HG03354 (cell line): ENCODE measurements around the gene FNBP1.
"Not testable (repeated sequence)": the region's sequence is repeated elsewhere in the genome, so short reads cannot be mapped to it uniquely, and the experiment has no call there.

Source experiments
- ATAC-seq: cut with Tn5 transposase; IDR thresholded peaks from one replicate; pipeline ENCODE4 v1.9.1; 2021; ENCODE audit warnings: mild to moderate bottlenecking; ENCODE audit not compliant: unreplicated experiment, poor library complexity, severe bottlenecking

The FNBP1 gene

DNA sequence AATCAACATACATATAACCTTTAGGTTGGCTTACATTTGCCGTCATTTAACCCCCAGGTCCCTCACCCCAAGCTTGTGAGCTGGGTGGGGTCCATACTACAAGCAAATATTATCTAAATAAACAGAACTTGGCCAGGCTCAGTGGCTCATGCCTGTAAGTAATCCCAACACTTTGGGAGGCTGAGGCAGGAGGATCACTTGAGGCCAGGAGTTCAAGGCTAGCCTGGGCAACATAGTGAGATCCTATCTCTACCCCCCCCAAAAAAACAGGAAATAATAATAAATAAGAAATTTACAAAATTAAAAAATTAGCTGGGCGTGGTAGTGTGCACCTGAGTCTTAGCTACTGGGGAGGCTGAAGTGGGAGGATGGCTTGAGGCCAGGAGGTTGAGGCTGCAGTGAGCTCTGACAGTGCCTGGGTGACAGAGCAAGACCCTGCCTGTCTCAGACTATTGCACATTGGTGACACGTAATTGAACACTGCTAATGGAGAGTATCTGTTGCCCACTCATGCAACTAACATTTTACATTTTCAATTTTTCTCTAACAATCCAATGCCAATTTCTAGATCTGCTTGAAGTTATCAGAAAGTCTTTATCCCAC lies 18.9 kb downstream of the FNBP1 start:
- ATAC-seq, result no peak

DNA sequence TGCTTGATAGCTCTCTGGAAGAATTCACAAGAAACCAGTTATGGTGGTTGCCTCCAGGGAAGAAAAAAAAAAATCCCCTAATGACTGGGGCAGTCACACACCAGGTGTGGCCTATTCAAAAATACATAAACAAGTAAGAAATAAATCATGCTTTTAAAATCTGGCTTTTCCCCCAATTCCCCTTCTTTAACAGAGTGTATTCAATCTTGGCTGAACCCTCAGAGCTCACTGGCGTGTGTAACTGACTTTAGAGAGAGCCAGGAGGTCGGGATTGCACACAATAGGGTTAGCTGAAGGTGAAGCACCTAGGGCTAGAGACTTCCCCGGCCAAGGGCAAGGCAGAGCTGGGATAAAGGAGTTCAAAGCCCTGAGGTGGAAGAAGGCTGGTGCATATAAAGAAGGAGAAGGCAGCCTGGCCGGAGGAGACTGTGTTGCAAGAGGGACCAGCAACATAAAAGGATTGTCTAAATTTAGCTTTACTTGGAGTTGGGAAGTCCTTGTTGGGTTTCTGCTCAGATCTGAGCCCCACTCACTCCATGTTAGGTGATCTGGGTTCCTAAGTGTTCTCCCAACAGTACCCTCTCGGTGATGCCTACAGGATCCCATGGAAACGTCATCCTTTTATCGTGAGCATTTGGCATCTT lies 19.7 kb downstream of the FNBP1 start:
- ATAC-seq, result peak; percentile 51

DNA sequence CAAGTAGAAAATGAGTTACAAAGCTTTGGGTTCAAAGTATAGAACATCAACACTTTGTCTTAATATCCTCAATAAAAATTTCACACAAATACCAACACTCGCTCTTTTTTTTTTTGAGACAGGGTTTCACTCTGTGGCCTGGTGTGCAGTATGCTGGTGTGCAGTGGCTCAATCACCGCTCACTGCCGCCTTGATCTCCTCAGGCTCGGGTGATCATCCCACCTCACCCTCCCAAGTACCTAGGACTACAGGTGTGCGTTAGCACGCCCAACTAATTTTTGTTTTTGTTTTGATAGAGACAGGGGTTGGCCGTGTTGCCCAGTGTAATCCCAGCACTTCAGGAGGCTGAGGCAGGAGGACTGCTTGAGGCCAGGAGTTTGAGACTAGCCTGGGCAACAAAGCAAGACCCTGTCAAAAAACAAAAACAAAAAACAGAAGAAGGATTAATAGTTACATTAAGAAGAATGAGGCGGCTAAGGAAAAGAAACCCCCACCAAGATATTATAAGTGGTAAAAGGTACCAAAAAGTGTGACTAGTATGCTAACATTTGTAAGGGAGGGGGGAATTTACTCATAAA lies 20.3 kb downstream of the FNBP1 start:
- no peak for ATAC-seq

DNA sequence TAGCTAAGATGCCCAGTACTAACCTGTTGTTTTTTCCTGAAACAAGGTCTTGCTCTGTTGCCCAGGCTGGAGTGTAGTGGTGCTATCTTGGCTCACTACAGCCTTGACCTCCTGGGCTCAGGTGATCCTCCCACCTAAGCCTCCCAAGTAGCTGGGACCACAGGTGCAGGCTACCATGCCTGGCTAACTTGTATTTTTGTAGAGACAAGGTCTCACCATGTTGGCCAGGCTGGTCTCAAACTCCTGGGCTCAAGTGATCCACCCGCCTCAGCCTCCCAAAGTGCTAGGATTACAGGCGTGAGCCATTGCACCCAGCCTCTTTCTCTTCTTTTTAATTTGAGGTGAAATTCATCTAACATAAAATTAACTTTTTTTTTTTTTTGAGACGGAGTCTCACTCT lies 21.1 kb downstream of the FNBP1 start:
- ATAC-seq, result not testable (repeated sequence)

DNA sequence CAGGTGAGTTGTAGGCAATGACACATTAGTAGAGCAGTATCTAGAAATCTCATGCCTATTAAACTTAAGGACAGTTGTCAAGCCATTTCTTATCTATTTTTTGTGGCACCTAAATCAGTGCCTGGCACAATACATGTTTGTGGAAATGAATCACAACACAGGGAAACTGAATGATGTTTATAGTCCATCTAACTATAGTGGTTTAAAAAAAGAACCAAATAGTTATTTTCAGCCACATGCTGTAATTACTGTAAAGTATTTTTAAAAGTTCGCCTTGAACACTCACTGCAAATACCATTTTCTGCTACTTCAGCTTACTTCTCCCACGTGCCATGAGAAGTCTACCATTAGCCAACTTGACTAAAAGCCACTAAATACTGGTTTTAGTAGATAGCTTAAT lies 21.9 kb downstream of the FNBP1 start:
- no peak for ATAC-seq

DNA sequence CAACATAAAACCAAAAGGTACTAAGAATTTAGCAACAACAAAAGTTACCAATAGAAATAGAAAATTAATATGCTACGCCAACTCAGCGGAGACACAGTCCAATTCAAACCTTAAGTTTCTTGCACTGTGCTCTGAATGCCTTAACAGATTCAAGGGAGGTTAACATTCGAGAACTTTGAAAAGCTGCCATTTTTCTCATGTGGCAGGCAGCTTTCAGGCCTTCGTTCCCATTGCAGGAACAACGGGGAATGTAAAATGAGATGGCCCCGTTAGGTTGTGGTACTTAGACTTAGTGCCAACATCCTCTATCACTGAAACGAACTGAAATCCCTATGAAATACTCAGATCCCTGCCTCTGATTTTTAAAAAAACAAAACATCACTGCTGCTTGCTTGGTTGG lies 22.4 kb downstream of the FNBP1 start:
- no peak for ATAC-seq

DNA sequence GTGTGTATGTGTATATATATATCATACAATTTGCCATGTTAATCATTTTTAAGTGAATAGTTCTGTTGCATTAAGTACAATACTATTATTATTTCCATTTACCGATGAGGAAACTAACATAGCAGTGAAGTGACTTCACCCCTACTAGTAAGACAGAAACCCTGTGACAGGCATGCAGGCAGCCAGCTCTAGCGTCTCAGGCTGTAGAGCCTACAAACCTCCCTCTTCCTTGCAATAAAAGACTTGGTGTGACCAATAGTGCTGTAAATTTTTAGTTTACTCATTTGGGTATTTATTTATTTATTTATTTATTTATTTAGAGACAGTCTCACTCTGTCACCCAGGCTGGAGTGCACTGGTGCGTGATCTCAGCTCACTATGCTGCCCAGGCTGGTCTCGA lies 24.7 kb downstream of the FNBP1 start:
- ATAC-seq, result no peak

DNA sequence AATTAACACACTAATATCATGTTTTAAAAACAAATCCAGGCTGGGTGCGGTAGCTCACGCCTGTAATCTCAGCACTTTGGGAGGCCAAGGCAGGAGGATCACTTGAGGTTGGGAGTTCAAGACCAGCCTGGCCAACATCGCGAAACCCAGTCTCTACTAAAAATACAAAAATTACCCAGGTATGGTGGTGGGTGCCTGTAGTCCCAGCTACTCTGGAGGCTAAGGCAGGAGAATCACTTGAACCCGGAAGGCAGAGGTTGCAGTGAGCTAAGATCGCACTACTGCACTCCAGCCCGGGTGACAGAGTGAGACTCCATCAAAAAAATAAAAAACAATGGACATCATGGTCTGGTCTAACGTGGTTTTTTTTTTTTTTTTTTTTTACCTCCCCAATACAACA lies 25.5 kb downstream of the FNBP1 start:
- ATAC-seq, result not testable (repeated sequence)

DNA sequence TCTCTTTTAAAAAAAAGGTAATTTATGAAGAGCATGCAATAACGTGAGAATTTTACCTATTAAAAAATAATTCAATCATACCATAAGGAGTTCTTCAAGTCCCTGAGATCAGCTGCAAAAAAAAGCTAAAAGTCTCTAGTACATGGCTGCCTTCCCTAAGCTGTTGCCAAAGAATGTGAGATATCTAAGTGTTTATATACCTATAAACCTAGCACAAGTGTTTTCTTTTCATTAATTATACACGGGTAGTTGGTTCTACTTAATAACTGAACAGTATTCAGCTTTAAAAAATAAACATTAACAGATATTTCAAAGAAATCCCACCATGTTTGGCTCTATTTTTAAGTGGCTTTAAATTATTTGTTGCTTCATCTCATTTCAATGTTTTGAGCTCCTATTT lies 25.9 kb downstream of the FNBP1 start:
- no peak for ATAC-seq

DNA sequence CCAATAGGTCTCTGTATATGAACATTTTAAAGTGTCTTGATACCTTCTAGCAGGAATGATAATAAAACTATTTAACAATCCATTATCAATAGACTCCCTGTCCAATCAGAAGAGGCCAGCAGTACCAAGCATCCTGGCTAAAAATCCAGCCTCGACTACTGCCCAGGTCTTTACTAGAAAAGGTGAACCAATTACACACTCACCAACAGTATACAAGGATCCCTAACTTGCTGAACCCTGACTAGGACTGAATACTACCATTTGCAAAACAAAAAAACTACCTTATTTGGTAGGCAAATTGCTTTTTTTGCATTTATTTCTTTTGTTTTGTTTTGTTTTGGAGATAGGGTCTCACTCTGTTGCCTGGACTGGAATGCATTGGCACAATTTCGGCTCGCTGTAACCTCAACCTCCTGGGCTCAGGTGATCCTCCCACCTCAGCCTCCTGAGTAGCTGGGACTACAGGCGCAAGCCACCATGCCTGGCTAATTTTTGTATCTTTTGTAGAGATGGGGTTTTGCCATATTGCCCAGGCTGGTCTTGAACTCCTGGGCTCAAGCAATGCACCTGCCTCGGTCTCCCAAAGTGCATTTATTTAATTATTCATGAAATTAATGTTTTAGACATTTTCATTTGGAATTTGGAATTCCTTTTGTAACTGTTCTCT lies 27.5 kb downstream of the FNBP1 start:
- ATAC-seq, result no peak

DNA sequence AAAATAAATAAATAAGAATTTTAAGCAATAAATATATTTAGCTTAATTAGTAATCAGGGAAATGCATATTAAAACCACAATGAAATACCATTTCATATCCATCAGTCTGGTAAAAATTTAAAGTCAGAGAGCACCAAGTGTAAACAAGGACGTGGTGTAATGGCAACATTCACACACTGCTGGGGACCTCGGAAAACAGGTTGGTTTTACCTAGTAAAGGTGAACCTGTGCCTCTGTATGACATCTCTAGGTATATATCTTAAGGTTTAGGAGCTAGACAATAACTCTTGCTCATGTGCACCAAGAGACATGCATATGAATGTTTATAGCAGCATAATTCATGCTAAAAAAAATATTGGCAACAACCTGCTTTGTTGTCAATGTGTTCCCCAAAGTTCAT lies 29.7 kb downstream of the FNBP1 start:
- ATAC-seq, result no peak

DNA sequence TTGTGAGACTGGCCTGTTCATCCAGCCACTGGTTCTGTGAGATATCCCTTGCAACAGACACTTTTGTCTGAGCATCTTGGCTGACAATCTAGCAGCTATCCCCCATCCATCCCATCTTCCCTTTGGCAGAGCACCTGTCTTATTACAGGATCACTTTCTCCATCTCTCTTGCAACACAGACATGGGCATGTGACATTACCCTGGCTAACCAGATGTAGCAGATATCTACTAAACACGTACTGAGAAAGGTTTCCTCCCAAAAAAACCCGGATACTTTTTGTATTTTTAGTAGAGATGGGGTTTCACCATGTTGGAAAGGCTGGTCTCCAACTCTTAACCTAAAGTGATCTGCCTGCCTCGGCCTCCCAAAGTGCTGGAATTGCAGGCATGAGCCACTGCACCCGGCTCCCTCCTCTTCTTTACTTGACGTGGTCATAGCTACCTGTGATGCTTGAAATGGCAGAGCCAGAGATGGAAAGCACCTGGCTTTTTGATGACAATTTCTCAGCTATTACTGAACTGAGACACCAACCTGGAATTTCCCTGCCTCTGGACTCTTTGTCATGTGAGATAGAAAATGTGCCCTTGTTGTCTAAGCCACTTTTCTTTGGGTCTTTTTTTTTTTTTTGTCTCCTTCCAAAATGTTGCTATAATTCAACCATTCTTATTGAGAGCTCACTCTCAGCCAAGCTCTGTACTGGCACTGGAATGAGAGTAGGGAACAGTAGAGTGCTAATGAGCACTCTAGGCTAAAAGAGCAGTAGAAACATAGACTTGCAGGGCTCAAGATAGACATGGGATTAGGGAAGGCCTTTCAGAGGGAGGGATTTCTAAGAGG lies 32.6 kb downstream of the FNBP1 start:
- ATAC-seq, result peak; percentile 50

DNA sequence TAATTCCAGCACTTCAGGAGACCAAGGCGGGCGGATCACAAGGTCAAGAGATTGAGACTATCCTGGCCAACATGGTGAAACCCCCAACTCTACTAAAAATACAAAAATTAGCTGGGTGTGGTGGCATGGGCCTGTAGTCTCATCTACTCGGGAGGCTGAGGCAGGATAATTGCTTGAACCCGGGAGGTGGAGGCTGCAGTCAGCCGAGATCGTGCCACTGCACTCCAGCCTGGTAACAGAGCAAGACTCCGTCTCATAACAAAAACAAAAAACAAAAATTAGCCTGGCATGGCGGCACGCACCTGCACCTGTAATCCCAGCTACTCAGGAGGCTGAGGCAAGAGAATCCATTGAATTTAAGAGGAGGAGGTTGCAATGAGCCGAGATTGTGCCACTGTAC lies 33.4 kb downstream of the FNBP1 start:
- ATAC-seq, result not testable (repeated sequence)

DNA sequence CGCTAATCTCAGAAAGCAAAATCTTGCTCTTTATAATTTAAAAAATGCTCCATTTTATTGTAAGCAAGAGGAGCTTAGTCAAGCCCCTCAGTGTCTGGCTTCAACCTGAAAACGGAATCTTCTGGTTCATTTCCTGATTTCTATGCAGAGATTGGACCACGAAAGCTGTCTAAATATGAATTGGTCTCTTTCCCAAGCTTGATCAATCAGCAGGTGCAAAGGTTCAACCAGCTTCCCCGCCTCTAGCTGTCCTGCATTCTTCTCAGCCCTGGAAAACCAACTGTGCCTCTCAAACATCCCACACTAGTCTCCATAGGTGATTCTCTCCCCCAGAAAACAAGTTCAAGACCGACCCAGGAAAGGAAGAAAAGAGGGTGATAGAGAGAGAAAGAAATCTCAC lies 34.5 kb downstream of the FNBP1 start:
- ATAC-seq, result no peak

DNA sequence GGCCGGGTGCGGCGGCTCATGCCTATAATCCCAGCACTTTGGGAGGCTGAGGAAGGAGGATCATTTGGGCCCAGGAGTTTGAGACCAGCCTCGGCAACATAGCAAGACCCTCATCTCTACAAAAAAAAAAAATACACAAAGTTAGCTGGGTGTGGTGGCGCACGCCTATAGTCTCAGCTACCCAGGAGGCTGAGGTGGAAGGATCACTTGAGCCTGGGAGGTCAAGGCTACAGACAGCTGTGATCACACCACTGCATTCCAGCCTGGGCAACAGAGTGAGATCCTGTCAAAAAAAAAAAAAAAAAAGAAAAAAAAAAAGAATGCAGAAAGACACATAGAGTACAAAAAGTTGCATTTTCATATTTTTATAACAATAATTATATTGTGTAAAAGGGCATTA lies 36.0 kb downstream of the FNBP1 start:
- not testable (repeated sequence) for ATAC-seq

DNA sequence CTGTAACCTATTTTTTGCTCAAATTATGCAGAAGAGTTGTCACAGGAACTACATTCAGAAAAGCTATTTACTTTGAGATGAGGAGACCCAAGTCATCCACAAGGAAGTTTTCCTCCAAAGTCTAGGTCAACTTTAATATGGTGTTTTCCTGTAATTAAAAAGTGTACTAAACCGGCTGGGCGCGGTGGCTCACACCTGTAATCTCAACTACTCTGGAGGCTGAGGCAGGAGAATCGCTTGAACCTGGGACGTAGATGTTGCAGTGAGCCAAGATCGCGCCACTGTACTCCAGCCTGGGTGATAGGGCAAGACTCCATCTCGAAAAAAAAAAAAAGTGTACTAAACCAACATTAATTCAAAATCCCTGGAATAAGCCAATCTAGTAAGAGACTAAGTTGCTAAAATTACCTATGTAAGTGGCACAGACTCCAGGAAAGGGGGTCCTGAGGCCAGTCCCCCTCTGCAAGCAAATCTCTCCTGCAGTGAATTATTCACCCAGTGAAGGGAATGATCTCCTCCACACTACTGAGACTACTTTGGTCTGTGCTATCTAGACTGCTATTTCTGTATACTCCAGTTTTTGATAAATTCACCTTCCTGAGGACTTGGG lies 38.9 kb downstream of the FNBP1 start:
- no peak for ATAC-seq

DNA sequence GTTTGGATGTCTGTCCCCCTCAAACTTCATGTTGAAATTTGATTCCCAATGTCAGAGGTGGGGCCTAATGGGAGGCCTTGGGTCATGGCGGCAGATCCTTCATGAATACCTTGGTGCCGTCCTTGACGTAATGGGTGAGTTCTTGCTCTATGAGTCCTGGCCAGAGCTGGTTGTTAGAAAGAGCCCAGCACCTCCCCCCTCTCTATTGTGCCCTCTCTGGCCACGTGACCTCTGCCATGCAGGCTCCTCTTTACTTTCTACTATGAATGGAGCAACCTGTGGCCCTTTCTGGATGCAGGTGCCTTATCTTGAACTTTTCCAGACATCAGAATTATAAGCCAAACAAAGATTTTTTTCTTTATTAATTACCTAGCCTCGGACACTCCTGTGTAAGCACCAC lies 40.7 kb downstream of the FNBP1 start:
- ATAC-seq, result no peak

DNA sequence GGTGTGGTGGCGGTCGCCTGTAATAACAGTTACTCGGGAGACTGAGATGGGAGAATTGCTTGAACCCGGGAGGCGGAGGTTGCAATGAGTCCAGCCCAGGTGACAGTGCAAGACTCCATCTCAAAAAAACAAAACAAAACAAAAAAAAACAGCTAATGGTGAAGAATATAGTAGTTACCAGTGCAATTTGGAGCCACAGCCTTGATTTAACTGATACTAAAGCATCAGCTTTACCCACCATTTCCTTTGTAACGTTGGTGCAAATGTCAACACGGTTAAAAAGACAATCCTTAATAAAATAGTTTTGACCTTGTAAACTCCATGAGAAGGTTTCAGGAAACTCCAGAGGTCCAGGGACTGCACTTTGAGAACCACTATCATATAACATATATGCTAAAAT lies 41.8 kb downstream of the FNBP1 start:
- no peak for ATAC-seq

DNA sequence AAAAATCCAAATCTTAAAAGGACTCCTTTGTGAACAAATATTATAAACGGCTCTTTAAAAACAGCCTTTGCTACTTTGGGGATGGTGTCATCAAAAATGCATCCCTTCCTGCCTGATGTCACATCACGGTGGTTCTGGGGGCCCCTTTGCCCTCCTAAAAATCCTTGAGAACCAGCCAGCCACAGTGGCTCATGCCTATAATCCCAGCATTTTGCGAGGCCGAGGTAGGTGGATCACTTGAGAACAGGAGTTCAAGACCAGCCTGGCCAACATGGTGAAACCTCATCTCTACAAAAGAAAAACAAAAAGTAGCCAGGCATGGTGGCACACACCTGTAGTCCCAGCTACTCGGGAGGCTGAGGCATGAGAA lies 43.9 kb downstream of the FNBP1 start:
- no peak for ATAC-seq
